ENCODE results near the gene FER1L5. TPM values are rescaled to one million over a fixed set of nuclear protein-coding genes. Genes with fewer than 3 reads are reported as not detected.

FER1L5 gene
- polyA plus RNA-seq, 3 donors from 2014 or later = not detected

DNA sequence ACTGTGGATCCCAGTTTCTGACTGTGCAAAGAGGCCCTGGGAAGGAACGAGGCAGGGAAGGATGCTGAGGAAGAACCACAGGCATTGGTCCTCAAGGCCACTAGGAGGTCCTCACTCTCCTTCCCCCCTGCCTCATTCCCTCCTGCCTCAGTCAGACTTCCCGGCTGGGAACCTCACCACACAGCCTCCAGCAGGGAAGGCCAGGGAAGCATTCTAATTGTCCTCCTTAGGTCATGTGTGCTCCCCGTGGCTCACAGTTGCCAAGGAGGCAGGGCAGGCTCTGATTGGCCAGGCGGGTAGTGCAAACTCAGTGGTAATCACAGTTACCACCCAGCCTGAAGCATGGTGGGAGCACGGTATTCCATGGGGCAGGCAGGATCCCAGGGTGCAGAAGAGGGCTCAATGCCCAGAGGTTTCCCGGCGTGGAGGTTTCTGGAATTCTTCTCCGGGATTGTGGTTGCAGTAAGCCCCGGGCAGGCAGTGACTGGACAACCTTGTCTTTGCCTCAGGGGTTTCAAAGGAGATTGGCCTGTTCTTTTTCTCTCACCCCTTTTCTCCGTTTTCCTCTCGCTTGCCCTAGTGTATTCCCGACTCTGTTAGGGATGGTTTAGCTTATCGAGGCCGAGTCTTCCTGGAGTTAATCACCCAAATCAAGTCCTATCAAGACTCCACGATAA is 27.1 kb downstream of the FER1L5 start:
- no peaks in the 10 kb centered on the region for H3K9me3 Mint-ChIP-seq
- no peak for DNase-seq
- H3K27ac Mint-ChIP-seq = no peak overlapping the region
- peaks cover 0 to 2% (median 0%) of the 10 kb centered on the region in 3 donors for H3K27me3 Mint-ChIP-seq (ENCODE audit: low read depth in 3 of 3)
- no peaks in the 10 kb centered on the region for H3K36me3 Mint-ChIP-seq
- no peaks in the 10 kb centered on the region for H3K4me1 Mint-ChIP-seq
- H3K4me3 Mint-ChIP-seq = no peak overlapping the region

DNA sequence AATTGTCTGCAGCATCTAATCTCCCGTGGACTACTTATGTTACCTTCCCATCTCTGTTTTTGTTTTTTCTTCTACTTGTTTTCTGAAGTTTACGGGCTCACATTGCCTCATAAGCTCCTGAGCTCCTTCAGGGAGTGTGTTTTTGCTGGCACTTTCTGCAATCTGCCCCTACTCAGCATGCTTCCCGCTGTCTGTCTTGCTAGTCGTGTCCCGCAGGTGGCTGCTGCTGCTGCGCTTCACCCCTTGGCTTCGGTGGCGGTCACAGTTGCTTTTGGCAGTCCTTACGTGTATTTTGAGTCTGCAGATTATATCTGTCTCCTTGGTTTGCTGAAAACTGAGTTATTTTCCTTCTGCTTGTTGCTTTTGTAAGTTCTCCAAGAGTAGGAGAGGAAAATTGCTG is 37.3 kb downstream of the FER1L5 start:
- Mint-ChIP-seq H3K27me3 (ENCODE audit: low read depth in 3 of 3) (peaks cover 2 to 4% (median 4%) of the 10 kb centered on the region in 3 donors), H3K27ac (no peak overlapping the region), H3K36me3 (no peaks in the 10 kb centered on the region)

DNA sequence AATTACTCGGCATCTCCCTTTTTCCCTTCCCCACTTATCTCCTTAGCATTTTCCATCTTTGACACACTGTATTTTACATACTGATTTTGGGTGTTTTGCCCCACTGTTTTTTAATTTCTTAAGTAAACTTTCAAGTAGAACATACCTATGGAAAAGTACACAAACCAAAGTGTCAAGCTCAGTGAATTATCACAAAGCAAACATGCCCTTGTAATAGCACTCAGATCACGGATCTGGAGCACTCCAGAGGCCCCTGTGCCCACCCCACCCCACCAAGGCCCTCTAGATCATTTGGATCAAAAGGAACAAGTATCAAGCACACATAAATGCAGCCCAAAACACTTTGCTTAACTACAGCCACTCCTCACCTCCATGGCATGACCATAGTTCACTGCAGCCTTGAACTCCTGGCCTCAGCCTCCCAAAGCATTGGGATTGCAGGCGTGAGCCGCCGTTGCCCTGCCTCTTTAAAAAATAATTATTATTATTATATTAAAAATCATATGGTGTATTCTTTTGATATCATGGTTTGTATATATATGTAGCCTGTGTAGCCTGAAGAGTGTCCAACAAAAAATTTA is 38.1 kb downstream of the FER1L5 start:
- Mint-ChIP-seq H3K4me3 (no peak overlapping the region), H3K27me3 (ENCODE audit: low read depth in 3 of 3) (peaks cover 2 to 4% (median 4%) of the 10 kb centered on the region in 3 donors), H3K36me3 (no peaks in the 10 kb centered on the region), H3K27ac (no peak overlapping the region), H3K9me3 (no peaks in the 10 kb centered on the region), H3K4me1 (no peaks in the 10 kb centered on the region)
- no peak for DNase-seq

More for the DNA sequence above, 37.3 kb downstream of the FER1L5 start:
- DNase-seq = no peak
- Mint-ChIP-seq H3K4me1 (no peaks in the 10 kb centered on the region), H3K4me3 (no peak overlapping the region), H3K9me3 (no peaks in the 10 kb centered on the region)

DNA sequence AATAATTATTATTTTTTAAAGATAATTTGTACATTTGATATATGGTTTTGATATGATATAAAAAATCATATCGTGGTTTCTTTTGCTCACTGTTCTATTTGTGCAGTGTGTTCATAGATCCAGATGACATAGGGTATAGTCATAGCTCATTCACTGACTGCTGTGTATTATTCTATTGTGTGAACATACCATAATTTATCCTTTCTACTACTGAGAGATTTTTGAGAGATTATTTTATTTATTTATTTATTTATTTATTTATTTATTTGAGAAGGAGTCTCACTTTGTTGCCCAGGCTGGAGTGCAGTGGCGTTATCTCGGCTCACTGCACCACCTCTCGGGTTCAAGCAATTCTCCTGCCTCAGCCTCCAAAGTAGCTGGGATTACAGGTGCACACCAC is 39.0 kb downstream of the FER1L5 start:
- H3K4me1 Mint-ChIP-seq = no peaks in the 10 kb centered on the region
- H3K27me3 Mint-ChIP-seq (ENCODE audit: low read depth in 3 of 3) = peaks cover 2 to 4% (median 4%) of the 10 kb centered on the region in 3 donors
- no peaks in the 10 kb centered on the region for H3K9me3 Mint-ChIP-seq
- DNase-seq = no peak
- no peak overlapping the region for H3K4me3 Mint-ChIP-seq
- H3K27ac Mint-ChIP-seq = no peak overlapping the region
- no peaks in the 10 kb centered on the region for H3K36me3 Mint-ChIP-seq

DNA sequence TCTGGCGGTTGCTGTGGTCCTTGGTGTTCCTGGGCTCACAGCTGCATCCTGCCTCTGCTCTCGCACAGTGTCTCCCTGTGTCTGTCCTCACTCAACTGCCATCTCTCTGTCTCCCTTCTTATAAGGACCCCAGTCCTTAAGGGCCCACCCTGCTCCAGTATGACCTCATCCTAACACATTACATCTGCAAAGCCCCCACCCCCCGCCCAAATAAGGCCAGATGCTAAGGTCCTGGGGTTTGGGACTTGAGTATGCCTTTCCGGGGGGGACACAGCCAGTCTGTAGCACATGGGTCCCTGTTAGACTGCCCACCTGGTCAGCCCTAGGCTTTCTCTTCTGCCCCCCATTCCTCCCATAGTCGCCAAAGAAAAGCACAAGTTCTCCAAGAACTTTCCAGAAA is 40.7 kb downstream of the FER1L5 start:
- H3K27ac Mint-ChIP-seq = no peak overlapping the region
- no peaks in the 10 kb centered on the region for H3K9me3 Mint-ChIP-seq
- H3K36me3 Mint-ChIP-seq = no peaks in the 10 kb centered on the region
- peaks cover 2 to 4% (median 4%) of the 10 kb centered on the region in 3 donors for H3K27me3 Mint-ChIP-seq (ENCODE audit: low read depth in 3 of 3)
- DNase-seq = no peak
- H3K4me1 Mint-ChIP-seq = no peaks in the 10 kb centered on the region
- no peak overlapping the region for H3K4me3 Mint-ChIP-seq

DNA sequence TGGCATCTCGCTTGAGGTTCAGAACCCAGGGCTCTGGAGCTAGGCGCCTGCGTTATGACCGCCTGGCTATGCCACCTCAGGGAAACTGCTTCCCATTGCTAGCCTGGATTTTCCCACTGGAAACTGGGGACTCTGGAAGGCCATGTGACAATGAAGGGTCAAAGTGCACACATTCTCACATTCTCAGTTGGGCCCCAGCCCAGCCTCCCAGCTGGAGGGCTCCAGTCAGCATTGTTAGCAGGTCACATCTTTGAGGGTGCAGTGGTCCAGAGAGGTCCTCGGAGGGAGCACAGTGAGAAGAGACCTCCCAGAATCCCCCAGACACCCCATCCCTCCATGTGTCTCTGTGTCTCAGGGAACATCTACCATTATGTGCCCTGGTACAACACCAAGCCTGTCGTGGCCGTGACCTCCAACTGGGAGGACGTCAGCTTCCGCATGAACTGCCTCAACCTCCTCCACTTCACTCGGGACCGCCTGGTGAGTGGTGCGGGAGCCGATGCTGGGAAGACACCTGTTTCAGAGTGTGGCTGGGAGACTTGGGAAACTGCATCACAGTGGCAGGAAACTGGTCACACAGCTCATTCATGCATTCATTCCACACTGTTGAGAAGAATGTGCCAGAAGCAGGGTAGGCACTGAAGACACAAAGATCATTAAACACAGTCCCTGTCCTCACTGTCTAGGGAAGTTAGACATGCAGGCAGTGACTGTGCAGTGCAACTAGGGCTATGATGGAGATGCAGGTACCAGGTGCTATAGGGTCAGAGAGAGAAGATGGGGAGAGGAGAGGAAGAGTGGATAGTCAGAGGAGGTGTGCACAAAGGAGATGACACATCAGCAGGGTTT is 41.6 kb downstream of the FER1L5 start:
- no peaks in the 10 kb centered on the region for H3K9me3 Mint-ChIP-seq
- H3K4me1 Mint-ChIP-seq = no peaks in the 10 kb centered on the region
- no peak for DNase-seq
- no peak overlapping the region for H3K27ac Mint-ChIP-seq
- H3K36me3 Mint-ChIP-seq = no peaks in the 10 kb centered on the region
- H3K27me3 Mint-ChIP-seq (ENCODE audit: low read depth in 3 of 3) = peaks cover 2 to 4% (median 4%) of the 10 kb centered on the region in 3 donors
- no peak overlapping the region for H3K4me3 Mint-ChIP-seq

DNA sequence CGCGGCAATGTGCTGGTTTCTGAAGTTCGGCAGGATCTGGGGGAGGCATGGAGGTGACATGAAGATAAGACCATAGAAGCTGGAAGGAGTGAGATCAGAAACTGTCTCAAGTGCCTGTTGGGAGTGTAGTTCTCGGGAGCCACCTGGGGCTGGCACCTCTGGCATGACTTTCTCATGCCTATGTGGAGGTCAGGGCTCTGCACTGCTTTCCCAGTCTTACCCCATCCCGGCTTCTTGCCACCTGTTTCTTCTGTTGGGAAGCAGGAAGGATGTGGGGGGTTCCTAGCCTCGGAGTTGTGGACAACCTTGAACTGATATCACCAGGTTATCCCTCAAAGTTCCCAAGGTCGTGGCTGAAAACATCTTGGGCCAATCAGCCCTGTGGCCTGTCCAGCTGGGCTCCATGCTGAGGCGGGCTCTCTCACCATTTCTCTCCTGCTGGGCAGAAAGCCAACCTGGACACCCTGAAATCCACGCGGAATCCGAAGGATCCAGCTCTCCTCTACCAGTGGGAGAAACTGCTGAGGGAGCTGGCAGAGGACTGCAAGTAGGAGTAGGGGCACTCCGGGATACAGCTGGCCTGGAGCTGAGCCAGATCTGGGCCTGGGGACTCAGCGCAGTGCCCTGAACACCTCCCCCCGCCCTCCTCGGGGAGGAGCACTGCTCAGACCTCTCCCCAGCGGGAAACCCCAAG is 42.5 kb downstream of the FER1L5 start:
- DNase-seq = no peak
- H3K27me3 Mint-ChIP-seq (ENCODE audit: low read depth in 3 of 3) = peaks cover 0 to 2% (median 0%) of the 10 kb centered on the region in 3 donors
- no peaks in the 10 kb centered on the region for H3K9me3 Mint-ChIP-seq
- no peak overlapping the region for H3K27ac Mint-ChIP-seq
- no peaks in the 10 kb centered on the region for H3K36me3 Mint-ChIP-seq
- no peak overlapping the region for H3K4me3 Mint-ChIP-seq
- no peaks in the 10 kb centered on the region for H3K4me1 Mint-ChIP-seq

DNA sequence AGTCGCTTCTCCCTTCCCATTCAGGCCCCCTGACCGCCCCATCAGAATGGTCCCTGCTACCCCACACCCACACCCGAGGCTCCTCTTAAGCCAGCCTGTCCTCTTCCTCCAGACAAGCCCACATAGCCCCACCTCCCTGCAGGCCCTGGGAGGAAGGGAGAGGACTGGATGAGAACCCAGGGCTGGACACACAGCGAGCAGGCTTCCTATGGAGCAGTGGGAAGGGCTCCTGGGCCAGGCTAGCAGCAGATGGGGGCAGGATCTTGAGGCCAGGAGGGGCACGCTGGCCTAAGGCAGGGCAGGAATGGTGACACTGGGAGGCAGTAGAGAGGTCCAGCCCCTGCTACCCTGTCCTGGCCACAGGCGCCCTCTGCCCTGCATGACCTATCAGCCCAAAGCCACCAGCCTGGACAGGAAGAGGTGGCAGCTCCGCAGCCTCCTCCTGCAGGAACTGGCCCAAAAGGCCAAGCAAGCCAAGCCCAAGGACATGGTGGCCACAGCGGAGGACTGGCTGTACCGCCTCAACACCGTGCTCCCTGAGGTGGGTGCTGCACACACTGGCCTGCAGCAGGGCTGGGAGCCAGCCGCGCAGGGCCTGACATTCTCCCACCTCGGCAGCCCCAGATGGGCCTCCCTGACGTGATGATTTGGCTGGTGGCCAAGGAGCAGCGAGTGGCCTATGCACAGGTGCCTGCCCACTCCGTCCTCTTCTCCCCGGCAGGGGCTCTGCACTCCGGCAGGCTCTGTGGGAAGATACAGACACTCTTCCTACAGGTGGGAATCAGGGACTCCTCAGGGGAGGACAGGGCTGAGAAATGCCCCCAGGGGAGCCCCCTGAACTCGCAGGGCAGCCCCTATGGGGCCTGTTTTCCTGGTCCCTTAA is 43.3 kb downstream of the FER1L5 start:
- Mint-ChIP-seq H3K27me3 (ENCODE audit: low read depth in 3 of 3) (no peaks in the 10 kb centered on the region), H3K4me1 (no peaks in the 10 kb centered on the region), H3K36me3 (no peaks in the 10 kb centered on the region), H3K4me3 (no peak overlapping the region), H3K9me3 (no peaks in the 10 kb centered on the region), H3K27ac (no peak overlapping the region)
- DNase-seq = no peak

DNA sequence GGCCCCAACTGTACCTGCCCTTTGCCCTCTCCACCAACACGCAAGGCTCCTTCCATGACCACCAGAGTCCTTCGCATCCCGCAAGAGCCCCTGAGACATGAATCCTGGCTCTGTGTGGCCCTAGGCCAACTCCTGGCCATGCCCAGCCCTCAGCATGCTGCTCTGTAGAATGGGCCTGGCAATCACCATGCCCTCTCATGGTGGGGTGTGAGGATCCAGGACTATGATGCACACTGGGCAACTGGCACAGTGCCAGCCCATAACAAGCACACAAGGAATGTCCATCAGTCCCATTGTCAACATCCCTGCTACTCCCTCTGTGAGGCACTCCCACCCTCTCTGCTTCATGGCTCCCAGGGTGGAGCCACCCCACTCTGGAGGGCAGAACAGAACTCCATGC is 44.7 kb downstream of the FER1L5 start:
- Mint-ChIP-seq H3K27ac (no peak overlapping the region), H3K4me3 (no peak overlapping the region), H3K36me3 (no peaks in the 10 kb centered on the region), H3K4me1 (no peaks in the 10 kb centered on the region), H3K9me3 (no peaks in the 10 kb centered on the region), H3K27me3 (ENCODE audit: low read depth in 3 of 3) (no peaks in the 10 kb centered on the region)
- no peak for DNase-seq

DNA sequence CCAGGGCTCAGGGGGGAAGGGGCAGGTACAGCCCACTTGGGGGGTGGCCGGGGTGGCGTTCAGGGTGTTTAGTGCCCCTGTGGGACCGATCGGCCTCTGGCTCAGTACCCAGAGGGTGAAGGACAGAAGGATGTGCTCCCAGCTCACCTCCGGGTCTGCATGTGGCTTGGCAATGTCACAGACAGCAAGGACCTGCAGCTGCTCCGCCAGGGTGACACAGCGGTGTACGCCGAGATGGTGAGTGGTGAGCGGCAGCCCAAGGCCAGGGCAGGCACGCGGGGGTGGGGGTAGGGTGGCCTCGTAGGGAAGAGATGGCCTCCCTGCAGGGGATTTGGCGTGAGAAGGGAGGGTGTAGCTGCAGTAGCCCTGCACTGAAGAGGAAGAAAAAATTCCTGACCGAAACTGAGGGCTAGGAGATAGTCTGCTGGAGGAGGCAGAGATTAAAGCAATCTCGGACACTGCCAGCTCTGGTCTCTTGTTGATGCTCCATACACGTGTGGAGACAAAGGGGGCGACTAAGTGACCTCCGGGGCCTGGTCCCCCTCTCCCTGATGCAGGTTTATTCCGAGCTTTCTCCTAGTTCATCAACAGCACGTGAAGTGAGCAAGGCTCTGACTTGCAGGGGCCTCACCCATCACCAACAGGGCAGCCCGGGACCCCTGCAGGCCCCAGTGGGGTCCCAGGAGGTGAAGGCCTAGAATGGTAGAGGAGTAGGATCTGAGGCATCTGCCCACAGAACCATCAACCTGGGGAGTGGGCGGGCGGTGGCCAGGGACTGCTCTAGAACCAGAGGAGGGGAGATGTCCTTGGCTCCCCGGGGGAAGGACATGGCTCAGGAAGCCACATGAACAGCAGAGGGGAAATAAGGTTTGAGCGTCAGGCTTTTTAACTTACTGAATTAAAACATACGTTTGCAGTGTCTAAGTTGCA is 45.4 kb downstream of the FER1L5 start:
- no peak for DNase-seq
- Mint-ChIP-seq H3K9me3 (no peaks in the 10 kb centered on the region), H3K4me1 (no peaks in the 10 kb centered on the region), H3K27me3 (ENCODE audit: low read depth in 3 of 3) (no peaks in the 10 kb centered on the region), H3K27ac (no peak overlapping the region), H3K4me3 (no peak overlapping the region), H3K36me3 (no peaks in the 10 kb centered on the region)

DNA sequence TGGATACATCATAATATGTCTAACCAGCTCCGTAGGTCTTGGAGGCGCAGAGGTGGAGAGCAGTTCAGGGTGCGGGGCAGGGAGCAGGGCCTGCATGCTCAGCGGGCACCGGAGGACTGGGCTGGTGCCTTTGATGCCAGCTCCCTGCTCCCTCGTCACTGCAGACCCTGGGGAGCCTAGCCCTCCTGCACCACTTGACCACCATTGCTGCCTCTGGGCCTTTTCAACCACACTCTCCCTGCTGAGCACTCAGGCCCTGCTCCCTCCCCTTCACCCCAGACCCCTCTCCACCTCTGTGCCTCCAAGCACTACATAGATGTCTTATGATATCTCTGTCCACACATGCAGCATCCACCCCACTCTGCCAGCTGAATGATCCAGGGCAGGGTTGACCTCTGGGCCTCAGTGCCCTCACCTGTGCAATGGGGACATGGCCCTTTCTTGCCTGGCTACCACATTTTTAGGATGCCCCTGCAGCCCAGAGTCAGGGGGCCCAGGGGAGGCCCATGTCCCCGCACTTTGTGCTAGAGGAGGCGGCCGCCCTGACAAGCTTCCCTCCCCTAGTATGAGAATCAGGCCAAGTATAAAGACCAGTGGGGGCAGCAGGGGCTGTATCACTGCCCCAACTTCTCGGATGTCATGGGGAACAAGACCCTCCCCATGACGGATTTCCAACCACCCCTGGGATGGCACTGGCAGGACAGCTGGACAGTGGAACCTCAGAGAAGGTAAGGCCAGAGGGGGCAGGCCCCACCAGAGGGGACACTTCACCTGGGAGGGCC is 46.3 kb downstream of the FER1L5 start:
- Mint-ChIP-seq H3K4me3 (no peak overlapping the region), H3K4me1 (no peaks in the 10 kb centered on the region), H3K27ac (no peak overlapping the region), H3K36me3 (no peaks in the 10 kb centered on the region), H3K27me3 (ENCODE audit: low read depth in 3 of 3) (no peaks in the 10 kb centered on the region), H3K9me3 (no peaks in the 10 kb centered on the region)
- no peak for DNase-seq

DNA sequence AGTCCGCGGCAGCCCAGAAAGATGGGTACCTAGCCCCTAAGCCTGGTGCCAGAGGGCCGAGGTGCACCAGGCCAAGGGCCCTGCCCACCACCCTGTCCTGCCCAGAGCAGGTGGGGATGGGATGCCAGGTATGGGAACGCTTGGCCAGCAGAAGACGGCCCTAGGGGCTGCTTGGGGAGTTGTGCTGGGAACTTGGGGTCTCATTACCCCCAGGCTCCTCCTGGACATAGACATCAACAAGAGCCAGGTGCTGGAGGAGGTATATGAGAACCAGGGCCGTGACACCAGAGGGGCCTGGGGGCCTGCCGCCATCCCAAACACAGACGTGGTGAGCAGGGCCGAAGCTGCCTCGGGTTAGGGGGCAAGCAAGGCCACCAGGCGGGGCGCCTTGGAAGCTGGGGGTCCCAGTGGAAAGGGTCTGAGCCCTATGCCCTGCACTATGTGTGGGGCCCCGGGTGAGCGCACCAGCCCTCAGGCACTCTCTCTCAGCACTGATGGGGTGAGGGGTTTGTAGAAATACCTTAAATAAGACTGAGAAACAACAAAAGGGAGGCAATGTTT is 46.9 kb downstream of the FER1L5 start:
- Mint-ChIP-seq H3K9me3 (no peaks in the 10 kb centered on the region), H3K36me3 (no peaks in the 10 kb centered on the region), H3K27me3 (ENCODE audit: low read depth in 3 of 3) (no peaks in the 10 kb centered on the region), H3K4me3 (no peak overlapping the region), H3K4me1 (no peaks in the 10 kb centered on the region), H3K27ac (no peak overlapping the region)
- DNase-seq = no peak
